Left lung (tissue), 10 donors: Measurements from ENCODE around the gene MPP2. TPM values are rescaled to one million over a fixed set of nuclear protein-coding genes. Genes with fewer than 3 reads are reported as not detected.
A peak's percentile ranks its signal among the peaks of the same experiment; 100 is the strongest.

Experiments
- ATAC-seq: fragments of 200-7000 bp; cut with Tn5 transposase; one replicate; pipeline ENCODE4 v1.9.1; 2020; ENCODE audit warnings: moderate library complexity
- DNase-seq, 4 donors: peaks; one replicate each; pipeline ENCODE4 v3.0.0-alpha.2; 2013 to 2020
- H3K27ac ChIP-seq, 2 donors: fragments of 200-600 bp; sonication (generic) in 1 of 2; one replicate each; pipeline versions ENCODE4 v1.5.0 to v1.8.0; 2020 to 2021
- H3K27me3 ChIP-seq, 2 donors: fragments of 200-600 bp; sonication (generic) in 1 of 2; one replicate each; pipeline versions ENCODE4 v1.5.0 to v1.8.0; 2020 to 2021
- H3K36me3 ChIP-seq, 2 donors: fragments of 200-600 bp; sonication (generic) in 1 of 2; one replicate each; pipeline versions ENCODE4 v1.5.0 to v1.8.0; 2020 to 2021
- H3K4me1 ChIP-seq, 2 donors: fragments of 200-600 bp; one replicate each; pipeline ENCODE4 v1.8.0; 2021
- H3K4me3 ChIP-seq, 2 donors: fragments of 200-600 bp; sonication (generic) in 1 of 2; one replicate each; pipeline versions ENCODE4 v1.5.0 to v1.8.0; 2020 to 2021; ENCODE audit warnings: mild to moderate bottlenecking in 1 of 2
- H3K9me3 ChIP-seq, 2 donors: fragments of 200-600 bp; sonication (generic) in 1 of 2; one replicate each; pipeline versions ENCODE4 v1.5.0 to v1.8.0; 2020 to 2021
- CTCF ChIP-seq, 2 donors: fragments of 200-600 bp; sonication (generic) in 1 of 2; IDR thresholded peaks; one replicate each; pipeline versions ENCODE4 v1.5.0 to v1.8.0; 2021; ENCODE audit warnings: antibody characterized with exemption in 2 of 2
- intact Hi-C, 2 donors: fragments of 100-400 bp; cut with DNase I; formaldehyde crosslinking; loops; one replicate each; pipeline versions ENCODE4 v1.11.2 to v1.14.2; 2022
- polyA plus RNA-seq, 6 donors: library from polyadenylated mRNA; unstranded; fragments of 120-200 nt; gene quantifications; one replicate each; pipeline ENCODE4 v1.2.1, GENCODE V29; 2013; ENCODE audit not compliant: insufficient read length in 6 of 6
- total RNA-seq, 2 donors: library from RNA; stranded (reverse); fragmentation: NEBNext Ultra II Directional; extraction: Animal tissue kit (Norgen Biotek cat#: 25700); gene quantifications; one replicate each; pipeline ENCODE4 v1.2.1, GENCODE V29; 2021
- donor health status: DM: no; HTN: yes; CAD: no.
- donor health status: DM: no; HTN: no; CAD: no.

MPP2 gene
- total and polyA plus RNA-seq, 8 donors: 1.5 to 4.9 (median 4.5) TPM

- no peak overlapping the region for H3K4me3 ChIP-seq
- peaks cover 10 to 78% of the 10 kb centered on the region in 2 donors for H3K27me3 ChIP-seq
- no peak overlapping the region for H3K27ac ChIP-seq
- peaks cover 6 to 11% of the 10 kb centered on the region in 2 donors for H3K4me1 ChIP-seq
- TF ChIP-seq CTCF (IDR thresholded peaks at IDR 0.05): no peak
- H3K36me3 ChIP-seq: no peaks in the 10 kb centered on the region
- no peak for DNase-seq
- no peak for ATAC-seq
- intact Hi-C loops: no loop called here
- H3K9me3 ChIP-seq: no peaks in the 10 kb centered on the region
Measured at GRCh38 chr17:43924558-43924957, 17.2 kb upstream of the MPP2 start.

GRCh38 chr17:43920500-43921095 is 13.3 kb upstream of the MPP2 start:
- no peak for ATAC-seq
- no peak overlapping the region for H3K27ac ChIP-seq
- intact Hi-C loops: no loop called here

GRCh38 chr17:43918026-43918389 is 10.7 kb upstream of the MPP2 start:
- ATAC-seq: no peak
- Histone ChIP-seq H3K4me1 (peaks cover 5 to 6% of the 10 kb centered on the region in 2 donors), H3K27me3 (peaks cover 0 to 57% of the 10 kb centered on the region in 2 donors), H3K36me3 (no peaks in the 10 kb centered on the region), H3K4me3 (peak overlapping the region in 1 of 2 donors; percentile 30), H3K9me3 (no peaks in the 10 kb centered on the region), H3K27ac (no peak overlapping the region)
- no peak for DNase-seq
- intact Hi-C loops: no loop called here
- TF ChIP-seq CTCF (IDR thresholded peaks at IDR 0.05): no peak

More at GRCh38 chr17:43920500-43921095, 13.3 kb upstream of the MPP2 start:
- no peaks in the 10 kb centered on the region for H3K36me3 ChIP-seq
- no peaks in the 10 kb centered on the region for H3K9me3 ChIP-seq
- H3K4me1 ChIP-seq: peaks cover 5 to 6% of the 10 kb centered on the region in 2 donors
- TF ChIP-seq CTCF (IDR thresholded peaks at IDR 0.05): no peak
- H3K4me3 ChIP-seq: no peak overlapping the region
- peaks cover 0 to 72% of the 10 kb centered on the region in 2 donors for H3K27me3 ChIP-seq
- DNase-seq: no peak

- Histone ChIP-seq H3K9me3 (no peaks in the 10 kb centered on the region), H3K27me3 (peaks cover 0 to 55% of the 10 kb centered on the region in 2 donors), H3K4me3 (peak overlapping the region; percentile 22 to 30), H3K27ac (no peak overlapping the region), H3K36me3 (no peaks in the 10 kb centered on the region), H3K4me1 (peaks cover 5 to 6% of the 10 kb centered on the region in 2 donors)
- DNase-seq: no peak
- intact Hi-C loops: no loop called here
- TF ChIP-seq CTCF (IDR thresholded peaks at IDR 0.05): peak in 1 of 2 donors; percentile 52
- ATAC-seq: peak; percentile 90
Measured at GRCh38 chr17:43917348-43918025, 10.2 kb upstream of the MPP2 start.

- ATAC-seq (no peak), DNase-seq (no peak)
- intact Hi-C loops: no loop called here
- TF ChIP-seq CTCF (IDR thresholded peaks at IDR 0.05): no peak
- Histone ChIP-seq H3K4me1 (peaks cover 5 to 6% of the 10 kb centered on the region in 2 donors), H3K36me3 (no peaks in the 10 kb centered on the region), H3K27me3 (peaks cover 0 to 55% of the 10 kb centered on the region in 2 donors), H3K4me3 (no peak overlapping the region), H3K9me3 (no peaks in the 10 kb centered on the region), H3K27ac (no peak overlapping the region)
Measured at GRCh38 chr17:43917016-43917347, 9.6 kb upstream of the MPP2 start.
